ENCODE measurements around the gene PITPNB. TPM values are rescaled to one million over a fixed set of nuclear protein-coding genes. Genes with fewer than 3 reads are reported as not detected.

The PITPNB gene
- polyA plus RNA-seq, 3 donors from 2014 or later = 46.1 to 78.1 (median 66.7) TPM

DNA sequence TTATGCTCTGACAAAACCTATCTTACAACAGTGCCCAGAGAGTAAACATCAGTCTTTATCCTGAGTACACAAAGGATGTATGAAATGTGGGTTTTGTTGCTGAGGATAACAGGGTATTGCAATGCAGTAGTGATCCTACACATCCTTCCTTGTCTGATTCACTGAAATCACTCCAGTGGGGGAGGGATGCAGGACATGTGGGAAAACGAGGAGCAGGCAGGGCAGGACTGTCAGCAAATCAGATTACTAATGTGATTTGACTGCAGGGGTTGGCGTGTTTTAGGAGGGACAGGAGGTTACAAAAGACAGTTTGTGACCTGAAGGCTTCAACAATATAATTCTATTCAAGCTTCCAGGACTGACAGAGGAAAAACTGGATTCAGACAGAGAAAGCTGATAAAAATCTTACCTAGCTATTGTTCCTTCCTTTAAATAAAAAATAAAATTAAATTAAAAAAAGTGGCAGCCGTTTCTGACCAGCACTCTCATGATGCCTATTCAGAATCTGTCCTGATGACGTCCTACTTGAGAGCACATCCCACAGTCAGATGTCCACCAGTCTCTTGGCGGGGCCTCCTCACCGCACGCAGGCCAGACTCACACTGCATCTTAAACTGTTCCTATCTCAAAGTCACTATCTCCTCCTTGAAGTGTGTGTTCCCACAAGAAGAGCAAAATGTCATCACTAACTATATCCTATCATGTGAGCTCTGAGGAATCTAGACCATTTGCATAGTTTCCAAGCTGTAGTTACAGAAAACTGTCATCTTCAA, 66.9 kb downstream of the PITPNB start:
- peaks cover 14 to 19% of the 10 kb centered on the region in 2 donors for H3K4me1 Mint-ChIP-seq
- H3K9me3 Mint-ChIP-seq = no peaks in the 10 kb centered on the region
- peak overlapping the region in 3 of 6 donors; percentile 34 to 54 (median 51) for H3K27ac Mint-ChIP-seq
- no peak overlapping the region for H3K4me3 Mint-ChIP-seq
- DNase-seq = no peak
- peaks cover 14 to 56% (median 30%) of the 10 kb centered on the region in 3 donors for H3K36me3 Mint-ChIP-seq
- H3K27me3 Mint-ChIP-seq (ENCODE audit: low read depth in 3 of 3) = peaks cover 0 to 3% (median 0%) of the 10 kb centered on the region in 3 donors

DNA sequence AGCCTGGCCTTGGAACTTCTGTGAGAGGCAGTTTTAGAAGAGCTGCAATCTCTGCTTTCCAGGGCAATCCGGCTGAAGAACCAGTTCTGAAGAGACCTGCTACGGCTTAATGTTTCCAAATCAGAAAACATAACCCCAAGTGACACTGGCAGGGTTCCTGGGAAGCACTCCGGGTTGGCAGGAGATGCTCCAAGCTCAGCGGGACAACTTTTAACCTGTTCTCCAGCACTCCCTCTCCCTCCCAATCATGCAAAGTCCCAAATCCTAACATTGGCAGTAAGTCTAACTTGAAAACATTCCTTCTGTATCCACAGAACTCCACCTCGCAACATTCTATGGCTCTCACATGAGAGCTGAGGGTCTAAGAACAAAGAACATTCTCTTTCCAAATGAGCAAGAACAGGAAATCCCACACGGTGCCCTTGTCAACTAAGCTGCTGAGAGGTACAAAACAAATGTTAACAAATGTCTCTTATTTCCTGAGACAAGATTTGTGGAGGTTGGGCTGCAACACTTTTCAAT, 69.0 kb downstream of the PITPNB start:
- H3K36me3 Mint-ChIP-seq = peaks cover 9 to 44% (median 21%) of the 10 kb centered on the region in 3 donors
- no peak overlapping the region for H3K4me3 Mint-ChIP-seq
- H3K27me3 Mint-ChIP-seq (ENCODE audit: low read depth in 3 of 3) = peaks cover 0 to 4% (median 0%) of the 10 kb centered on the region in 3 donors
- no peak for DNase-seq
- H3K4me1 Mint-ChIP-seq = peaks cover 14 to 19% of the 10 kb centered on the region in 2 donors
- H3K27ac Mint-ChIP-seq = peak overlapping the region in 1 of 6 donors; percentile 39
- H3K9me3 Mint-ChIP-seq = no peaks in the 10 kb centered on the region

GRCh38 chr22:27848005-27848404, 71.1 kb downstream of the PITPNB start:
- peaks cover 0 to under 1% of the 10 kb centered on the region in 2 donors for H3K4me1 Mint-ChIP-seq
- no peak overlapping the region for H3K4me3 Mint-ChIP-seq
- peaks cover 0 to 2% (median 0%) of the 10 kb centered on the region in 3 donors for H3K27me3 Mint-ChIP-seq (ENCODE audit: low read depth in 3 of 3)
- H3K27ac Mint-ChIP-seq = no peak overlapping the region
- no peak for DNase-seq
- peaks cover 9 to 39% (median 15%) of the 10 kb centered on the region in 3 donors for H3K36me3 Mint-ChIP-seq
- no peaks in the 10 kb centered on the region for H3K9me3 Mint-ChIP-seq

- H3K4me3 Mint-ChIP-seq = no peak overlapping the region
- DNase-seq = no peak
- H3K36me3 Mint-ChIP-seq = peaks cover 7 to 35% (median 10%) of the 10 kb centered on the region in 3 donors
- no peak overlapping the region for H3K27ac Mint-ChIP-seq
- H3K9me3 Mint-ChIP-seq = no peaks in the 10 kb centered on the region
- H3K4me1 Mint-ChIP-seq = no peaks in the 10 kb centered on the region
- H3K27me3 Mint-ChIP-seq (ENCODE audit: low read depth in 3 of 3) = peaks cover 0 to 3% (median 0%) of the 10 kb centered on the region in 3 donors
Observed at GRCh38 chr22:27846910-27847309, 72.1 kb downstream of the PITPNB start.

- Mint-ChIP-seq H3K4me3 (no peak overlapping the region), H3K27me3 (ENCODE audit: low read depth in 3 of 3) (peaks cover 0 to 3% (median 0%) of the 10 kb centered on the region in 3 donors), H3K9me3 (no peaks in the 10 kb centered on the region), H3K27ac (no peak overlapping the region), H3K4me1 (no peaks in the 10 kb centered on the region), H3K36me3 (peaks cover 8 to 36% (median 10%) of the 10 kb centered on the region in 3 donors)
- no peak for DNase-seq
Observed at GRCh38 chr22:27846248-27846757, 72.8 kb downstream of the PITPNB start.

DNA sequence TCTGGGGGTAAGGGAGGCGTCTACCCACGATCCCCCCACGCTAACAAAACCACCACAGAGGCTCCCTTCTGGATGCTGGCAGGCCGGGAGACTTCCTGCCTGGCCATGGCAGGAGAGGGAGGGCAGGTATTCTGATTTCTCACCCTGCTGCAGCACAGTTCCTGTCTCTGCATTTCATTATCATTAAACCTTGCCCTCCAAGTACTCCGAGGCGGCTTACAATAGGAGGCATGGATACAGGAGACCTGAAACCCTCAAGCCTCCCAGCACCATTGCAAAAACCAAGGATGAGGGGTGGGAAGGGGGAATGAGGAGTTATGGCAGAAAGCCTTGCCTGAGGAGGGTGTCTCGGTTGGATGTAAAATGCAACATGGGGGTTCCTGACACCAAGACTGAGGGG, 73.4 kb downstream of the PITPNB start:
- no peak overlapping the region for H3K27ac Mint-ChIP-seq
- H3K27me3 Mint-ChIP-seq (ENCODE audit: low read depth in 3 of 3) = peaks cover 0 to 3% (median 0%) of the 10 kb centered on the region in 3 donors
- H3K4me3 Mint-ChIP-seq = no peak overlapping the region
- DNase-seq = no peak
- H3K4me1 Mint-ChIP-seq = no peaks in the 10 kb centered on the region
- no peaks in the 10 kb centered on the region for H3K9me3 Mint-ChIP-seq
- H3K36me3 Mint-ChIP-seq = peaks cover 4 to 30% (median 11%) of the 10 kb centered on the region in 3 donors

GRCh38 chr22:27844656-27845591, 74.1 kb downstream of the PITPNB start:
- no peak for DNase-seq
- Mint-ChIP-seq H3K4me1 (no peaks in the 10 kb centered on the region), H3K36me3 (peaks cover 4 to 23% (median 12%) of the 10 kb centered on the region in 3 donors), H3K27me3 (ENCODE audit: low read depth in 3 of 3) (peaks cover 0 to 3% (median 0%) of the 10 kb centered on the region in 3 donors), H3K4me3 (no peak overlapping the region), H3K9me3 (no peaks in the 10 kb centered on the region), H3K27ac (no peak overlapping the region)

DNA sequence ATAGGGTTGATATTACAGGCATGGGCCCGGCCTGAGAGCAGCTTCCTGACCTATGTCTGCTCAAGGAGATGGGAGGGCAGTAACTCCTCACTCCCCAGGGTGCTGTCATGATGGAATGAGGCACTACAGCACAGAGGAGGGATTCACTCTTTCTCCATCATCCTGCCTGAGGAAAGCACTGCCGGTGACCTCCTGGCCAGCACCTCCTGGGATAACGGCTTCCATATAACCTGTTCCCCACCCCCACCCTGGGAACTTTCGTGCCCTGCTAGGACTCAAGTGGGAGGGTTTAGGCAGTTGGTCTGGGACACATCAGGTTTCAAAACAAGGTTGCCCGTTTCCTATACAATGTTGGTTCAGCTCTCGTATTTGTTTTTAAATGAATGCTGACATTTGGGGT, 74.8 kb downstream of the PITPNB start:
- Mint-ChIP-seq H3K4me3 (no peak overlapping the region), H3K9me3 (no peaks in the 10 kb centered on the region), H3K4me1 (no peaks in the 10 kb centered on the region), H3K27ac (no peak overlapping the region), H3K36me3 (peaks cover 4 to 19% (median 14%) of the 10 kb centered on the region in 3 donors), H3K27me3 (ENCODE audit: low read depth in 3 of 3) (peaks cover 0 to 5% (median 0%) of the 10 kb centered on the region in 3 donors)
- DNase-seq = no peak

- peak overlapping the region in 1 of 6 donors; percentile 46 for H3K27ac Mint-ChIP-seq
- no peak overlapping the region for H3K4me3 Mint-ChIP-seq
- H3K27me3 Mint-ChIP-seq (ENCODE audit: low read depth in 3 of 3) = peaks cover 0 to 5% (median 0%) of the 10 kb centered on the region in 3 donors
- peaks cover 0 to 1% (median 0%) of the 10 kb centered on the region in 6 donors for H3K9me3 Mint-ChIP-seq
- H3K4me1 Mint-ChIP-seq = no peaks in the 10 kb centered on the region
- DNase-seq = no peak
- peaks cover 9 to 19% (median 14%) of the 10 kb centered on the region in 3 donors for H3K36me3 Mint-ChIP-seq
Observed at GRCh38 chr22:27843441-27843840, 75.6 kb downstream of the PITPNB start.

- Mint-ChIP-seq H3K27ac (peak overlapping the region in 1 of 6 donors; percentile 46), H3K36me3 (peaks cover 10 to 20% (median 19%) of the 10 kb centered on the region in 3 donors), H3K4me1 (no peaks in the 10 kb centered on the region), H3K4me3 (no peak overlapping the region), H3K27me3 (ENCODE audit: low read depth in 3 of 3) (peaks cover 0 to 5% (median 0%) of the 10 kb centered on the region in 3 donors), H3K9me3 (peaks cover 0 to 1% (median 0%) of the 10 kb centered on the region in 6 donors)
- DNase-seq = no peak
Observed at GRCh38 chr22:27842669-27843431, 76.2 kb downstream of the PITPNB start.

DNA sequence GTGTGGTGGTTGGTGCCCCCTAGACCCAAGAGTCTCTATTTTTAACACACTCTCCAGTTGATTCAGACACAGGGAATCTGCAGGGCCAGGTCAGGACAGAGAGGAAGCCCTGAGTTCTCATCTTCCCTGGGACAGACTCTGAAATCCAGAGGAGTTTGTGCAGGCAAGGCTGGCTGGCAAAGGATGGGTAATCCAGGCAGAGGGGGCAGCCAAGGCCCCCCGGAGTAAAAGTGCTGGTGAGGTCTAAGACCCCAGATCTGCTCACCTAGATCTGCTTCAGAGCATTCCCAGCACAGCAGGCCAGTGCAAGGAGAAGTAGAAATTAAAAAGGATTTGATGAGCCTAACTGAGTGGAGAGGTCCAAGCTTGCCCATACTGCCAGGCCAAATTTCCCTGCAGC, 76.9 kb downstream of the PITPNB start:
- Mint-ChIP-seq H3K9me3 (peaks cover 0 to 1% (median 0%) of the 10 kb centered on the region in 6 donors), H3K36me3 (peaks cover 15 to 24% (median 19%) of the 10 kb centered on the region in 3 donors), H3K27me3 (ENCODE audit: low read depth in 3 of 3) (peaks cover 0 to 5% (median 0%) of the 10 kb centered on the region in 3 donors), H3K4me3 (no peak overlapping the region), H3K4me1 (no peaks in the 10 kb centered on the region), H3K27ac (no peak overlapping the region)
- DNase-seq = no peak

GRCh38 chr22:27840436-27840835, 78.6 kb downstream of the PITPNB start:
- Mint-ChIP-seq H3K36me3 (peaks cover 17 to 24% (median 17%) of the 10 kb centered on the region in 3 donors), H3K27me3 (ENCODE audit: low read depth in 3 of 3) (peaks cover 0 to 5% (median 0%) of the 10 kb centered on the region in 3 donors), H3K4me3 (no peak overlapping the region), H3K27ac (no peak overlapping the region), H3K4me1 (no peaks in the 10 kb centered on the region), H3K9me3 (peaks cover 0 to 1% (median 0%) of the 10 kb centered on the region in 6 donors)
- no peak for DNase-seq

Measured in immature natural killer cell (primary cell).